Thyroid gland (tissue), 4 donors: ENCODE measurements around the gene TENM3. TPM values are rescaled to one million over a fixed set of nuclear protein-coding genes. Genes with fewer than 3 reads are reported as not detected.

ENCODE experiments used
- DNase-seq, 2 donors: peaks; one replicate each; pipeline ENCODE4 v3.0.0-alpha.2; 2019
- H3K27ac ChIP-seq, 3 donors: fragments of 200-600 bp; sonication (generic); 1 replicate in 2 of 3; 2 replicates in 1 of 3; pipeline ENCODE4 v1.5.1; 2016 to 2019; ENCODE audit warnings: mild to moderate bottlenecking in 1 of 3, moderate library complexity in 1 of 3
- H3K27me3 ChIP-seq: fragments of 200-600 bp; sonication (generic); one replicate; pipeline ENCODE4 v1.5.1; 2019
- H3K36me3 ChIP-seq, 2 donors: fragments of 200-600 bp; sonication (generic); one replicate each; pipeline ENCODE4 v1.5.1; 2016 to 2019
- H3K4me1 ChIP-seq, 2 donors: fragments of 200-600 bp; sonication (generic); one replicate each; pipeline ENCODE4 v1.5.1; 2017 to 2019
- H3K4me3 ChIP-seq, 3 donors: fragments of 200-600 bp; sonication (generic); replicated peaks in 1 of 3; 1 replicate in 2 of 3; 2 replicates in 1 of 3; pipeline ENCODE4 v1.5.1; 2016; ENCODE audit warnings: mild to moderate bottlenecking in 1 of 3
- H3K9me3 ChIP-seq: fragments of 200-600 bp; sonication (generic); one replicate; pipeline ENCODE4 v1.5.1; 2017
- CTCF ChIP-seq, 6 experiments: fragments of 200-600 bp in 3 of 6; fragments of 450-650 bp in 3 of 6; sonication (generic) in 3 of 6; IDR thresholded peaks; one replicate each; pipeline ENCODE4 v1.5.1; 2016 to 2019; ENCODE audit warnings: antibody characterized with exemption in 6 of 6, mild to moderate bottlenecking in 2 of 6, inconsistent platforms in 1 of 6, moderate library complexity in 1 of 6
- POLR2A ChIP-seq, 2 donors: fragments of 450-650 bp; IDR thresholded peaks; one replicate each; pipeline ENCODE4 v1.6.1; 2017; ENCODE audit warnings: antibody characterized with exemption in 2 of 2, mild to moderate bottlenecking in 2 of 2, moderate library complexity in 1 of 2
- WGBS, 2 donors: methylation state at CpG; one replicate each; pipeline ENCODE4 v1.1.5; 2017; 5-methylcytosine and 5-hydroxymethylcytosine counted together
- intact Hi-C: fragments of 100-400 bp; cut with DNase I; formaldehyde crosslinking; loops from one replicate; pipeline ENCODE4 v1.15.1; 2023
- total RNA-seq, 4 donors: library from RNA; depleted of rRNA; stranded (reverse); fragments of >200 nt; gene quantifications; one replicate each; pipeline ENCODE4 v1.2.3, GENCODE V29; 2016

Gene TENM3
- total RNA-seq, 4 donors from 2014 or later: 41.8 to 82.2 (median 68.1) TPM

DNA sequence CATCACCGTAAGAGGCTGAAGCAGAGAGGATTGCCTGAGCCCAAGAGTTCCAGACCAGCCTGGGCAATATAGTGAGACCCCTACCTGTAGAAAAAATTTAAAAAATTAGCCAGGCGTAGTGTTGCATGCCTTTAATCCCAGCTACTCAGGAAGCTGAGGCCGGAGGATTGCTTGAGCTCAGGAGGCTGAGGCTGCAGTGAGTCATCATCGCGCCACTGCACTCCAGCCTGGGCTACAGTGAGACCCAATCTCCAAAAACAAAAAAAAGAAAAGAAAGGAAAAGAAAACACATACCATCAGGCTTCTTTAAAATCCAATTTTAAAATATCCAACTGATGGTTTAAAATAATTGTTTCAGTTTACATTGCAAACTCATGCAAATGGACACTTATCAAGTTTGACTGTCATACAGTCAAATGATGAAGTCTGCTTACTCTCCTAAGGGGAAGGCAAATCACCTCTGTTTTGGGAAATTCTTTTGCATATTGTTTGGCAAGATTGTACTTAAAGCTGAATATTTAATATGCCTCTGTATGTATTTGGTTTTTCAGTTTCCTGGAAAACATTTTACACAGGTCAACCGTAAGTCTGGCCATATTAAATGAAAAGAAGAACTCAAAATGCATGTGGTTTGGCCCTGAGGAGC is 23.7 kb upstream of the TENM3 start:
- Histone ChIP-seq H3K4me1 (peaks cover 0 to 6% of the 10 kb centered on the region in 2 donors), H3K27me3 (no peaks in the 10 kb centered on the region), H3K27ac (no peak overlapping the region), H3K4me3 (no peak overlapping the region), H3K36me3 (no peaks in the 10 kb centered on the region), H3K9me3 (no peaks in the 10 kb centered on the region)
- intact Hi-C loops: no loop called here
- WGBS, 2 donors: 94 to 95% methylated on average over 6 of the region's 6 CpGs
- TF ChIP-seq CTCF (IDR thresholded peaks at IDR 0.05) (no peak), POLR2A (IDR thresholded peaks at IDR 0.05) (no peak)
- DNase-seq: no peak

GRCh38 chr4:182221987-182222386 is 21.2 kb upstream of the TENM3 start:
- no peak overlapping the region for H3K4me3 ChIP-seq
- peaks cover 0 to 6% of the 10 kb centered on the region in 2 donors for H3K4me1 ChIP-seq
- DNase-seq: no peak
- H3K27me3 ChIP-seq: no peaks in the 10 kb centered on the region
- WGBS, 2 donors: 69% methylated on average over 5 of the region's 5 CpGs
- TF ChIP-seq POLR2A (IDR thresholded peaks at IDR 0.05) (no peak), CTCF (IDR thresholded peaks at IDR 0.05) (no peak)
- no peak overlapping the region for H3K27ac ChIP-seq
- no peaks in the 10 kb centered on the region for H3K9me3 ChIP-seq
- intact Hi-C loops: no loop called here
- H3K36me3 ChIP-seq: no peaks in the 10 kb centered on the region

DNA sequence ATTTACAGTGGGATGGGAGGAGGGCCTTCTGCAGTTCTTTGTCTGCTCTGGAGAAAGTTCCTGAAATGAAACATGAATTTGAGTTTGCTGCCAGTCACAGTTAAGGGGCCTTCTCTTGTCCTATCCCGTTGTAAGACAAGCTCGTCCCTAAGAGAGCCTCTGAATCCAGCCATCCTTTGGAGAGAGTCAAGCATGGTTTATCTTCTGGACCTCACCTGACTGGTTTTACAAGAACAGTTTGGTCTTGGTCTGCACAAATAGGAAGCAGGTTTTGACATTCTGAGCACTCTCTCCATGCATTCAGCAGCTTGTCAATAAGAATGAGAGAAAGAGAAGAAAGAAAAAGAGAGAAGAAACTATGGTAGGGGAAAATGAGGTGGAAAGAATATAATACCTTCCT is 20.4 kb upstream of the TENM3 start:
- intact Hi-C loops: no loop called here
- H3K9me3 ChIP-seq: no peaks in the 10 kb centered on the region
- H3K36me3 ChIP-seq: no peaks in the 10 kb centered on the region
- H3K4me1 ChIP-seq: peaks cover 0 to 6% of the 10 kb centered on the region in 2 donors
- H3K4me3 ChIP-seq: no peak overlapping the region
- no peaks in the 10 kb centered on the region for H3K27me3 ChIP-seq
- H3K27ac ChIP-seq: no peak overlapping the region
- WGBS, 2 donors: 26 to 43% methylated on average over 2 of the region's 2 CpGs
- DNase-seq: no peak
- no peak for TF ChIP-seq POLR2A (IDR thresholded peaks at IDR 0.05)

GRCh38 chr4:182223708-182224107 is 19.5 kb upstream of the TENM3 start:
- H3K36me3 ChIP-seq: no peaks in the 10 kb centered on the region
- WGBS, 2 donors: 85 to 91% methylated on average over 4 of the region's 4 CpGs
- no peaks in the 10 kb centered on the region for H3K27me3 ChIP-seq
- no peak overlapping the region for H3K4me3 ChIP-seq
- DNase-seq: no peak
- H3K9me3 ChIP-seq: no peaks in the 10 kb centered on the region
- H3K4me1 ChIP-seq: peaks cover 0 to 6% of the 10 kb centered on the region in 2 donors
- TF ChIP-seq CTCF (IDR thresholded peaks at IDR 0.05) (no peak), POLR2A (IDR thresholded peaks at IDR 0.05) (no peak)
- intact Hi-C loops: no loop called here
- H3K27ac ChIP-seq: no peak overlapping the region

DNA sequence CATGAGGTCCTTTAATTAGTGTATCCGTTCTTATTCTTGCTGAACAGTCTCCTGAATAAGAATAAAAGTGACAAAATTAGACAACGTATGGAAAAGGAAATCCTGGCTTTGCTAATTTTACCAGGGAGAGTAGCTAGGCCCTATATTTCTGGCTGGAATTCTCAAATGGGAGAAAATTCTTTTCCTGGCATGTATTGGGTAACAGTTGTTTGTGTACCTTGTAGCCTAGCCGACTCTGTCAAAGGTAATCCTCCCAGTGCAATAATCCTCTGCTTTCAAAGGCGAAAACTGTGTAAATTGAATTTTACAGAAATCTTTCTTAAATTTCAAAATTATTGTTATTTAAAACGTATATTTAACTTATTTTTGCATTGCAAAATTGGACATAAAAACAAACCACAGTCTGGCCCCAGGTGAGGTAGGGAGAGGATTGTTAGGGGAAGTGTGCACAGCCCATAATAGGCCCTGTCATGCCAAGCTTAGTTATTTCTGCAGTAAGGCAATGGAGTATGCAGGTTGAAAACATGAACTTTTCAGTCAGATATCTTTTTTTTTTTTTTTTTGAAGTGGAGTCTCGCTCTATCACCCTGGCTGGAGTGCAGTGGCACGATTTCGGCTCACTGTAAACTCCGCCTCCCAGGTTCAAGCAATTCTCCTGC is 18.9 kb upstream of the TENM3 start:
- no peak overlapping the region for H3K27ac ChIP-seq
- intact Hi-C loops: no loop called here
- no peak for DNase-seq
- peaks cover 0 to 6% of the 10 kb centered on the region in 2 donors for H3K4me1 ChIP-seq
- WGBS, 2 donors: 79 to 84% methylated on average over 9 of the region's 9 CpGs
- no peak for TF ChIP-seq CTCF (IDR thresholded peaks at IDR 0.05)
- TF ChIP-seq POLR2A (IDR thresholded peaks at IDR 0.05): no peak
- H3K27me3 ChIP-seq: no peaks in the 10 kb centered on the region
- H3K9me3 ChIP-seq: no peaks in the 10 kb centered on the region
- H3K36me3 ChIP-seq: no peaks in the 10 kb centered on the region
- H3K4me3 ChIP-seq: no peak overlapping the region
